ENCODE data around the gene FBXO7.
A peak's percentile ranks its signal among the peaks of the same experiment; 100 is the strongest.

The FBXO7 gene

DNA sequence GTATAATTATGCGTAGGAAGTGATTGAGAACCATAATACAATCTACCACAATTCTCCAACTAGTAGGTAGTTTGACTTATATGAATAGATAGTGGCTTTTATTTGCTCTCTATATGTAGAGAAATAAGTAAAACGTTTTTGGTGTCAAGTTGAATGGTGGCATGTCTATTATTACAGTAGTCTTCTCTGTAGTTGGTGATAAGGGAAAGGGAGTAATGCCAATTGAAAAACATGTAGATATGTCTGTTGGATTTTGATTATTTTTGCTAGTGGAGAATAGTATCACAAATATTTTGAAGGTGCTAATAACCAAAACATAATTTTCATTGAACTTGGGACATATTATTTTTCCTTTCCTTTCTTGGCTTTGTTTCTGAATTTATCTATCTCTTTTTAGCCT lies 17.5 kb downstream of the FBXO7 start:
- no peak for DNase-seq

GRCh38 chr22:32493551-32493950 lies 18.9 kb downstream of the FBXO7 start:
- DNase-seq = no peak

DNA sequence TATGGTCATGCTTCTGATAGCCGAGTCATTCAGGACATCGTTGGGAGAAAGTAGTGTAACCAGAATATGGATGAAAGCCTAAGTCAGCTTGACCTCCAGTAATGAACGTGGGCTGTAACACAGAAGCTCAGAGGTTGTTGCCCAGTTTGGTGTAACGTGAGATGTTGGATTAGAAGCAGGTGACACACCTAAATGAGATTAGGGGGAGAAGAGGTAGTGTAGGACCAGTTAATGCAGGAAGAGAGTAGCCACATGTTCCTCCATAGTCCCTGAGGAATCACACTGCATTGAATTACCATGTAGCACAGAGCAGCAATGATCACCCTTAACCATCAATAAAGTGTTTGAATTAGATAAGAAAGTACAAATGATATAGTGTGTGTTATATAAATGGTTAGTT lies 20.4 kb downstream of the FBXO7 start:
- no peak for DNase-seq

DNA sequence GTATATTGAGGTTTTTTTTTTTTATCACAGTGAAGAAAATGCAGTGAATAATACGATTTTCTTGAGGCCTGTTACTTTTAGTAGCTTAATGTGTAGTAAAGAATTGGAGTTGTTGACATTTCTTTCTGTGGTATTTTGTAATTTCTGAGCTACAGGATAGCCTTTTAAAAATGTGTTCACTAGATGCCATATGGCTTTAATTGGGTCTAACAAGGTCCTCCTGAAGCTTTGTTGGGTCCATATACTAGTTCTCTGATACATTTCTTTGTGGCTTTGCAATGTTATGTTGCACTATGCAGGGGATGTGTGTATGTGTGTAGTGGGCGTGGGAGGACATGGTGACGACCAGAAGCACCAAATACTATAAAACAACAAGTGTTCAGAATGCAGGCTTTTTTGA lies 25.1 kb downstream of the FBXO7 start:
- DNase-seq = no peak

- no peak for DNase-seq
These were observed 27.5 kb downstream of the FBXO7 start for GRCh38 chr22:32501836-32502752.

- DNase-seq = no peak
These were observed 34.4 kb downstream of the FBXO7 start for GRCh38 chr22:32509045-32509444.

- DNase-seq = no peak
These were observed 36.7 kb downstream of the FBXO7 start for GRCh38 chr22:32511274-32511673.

DNA sequence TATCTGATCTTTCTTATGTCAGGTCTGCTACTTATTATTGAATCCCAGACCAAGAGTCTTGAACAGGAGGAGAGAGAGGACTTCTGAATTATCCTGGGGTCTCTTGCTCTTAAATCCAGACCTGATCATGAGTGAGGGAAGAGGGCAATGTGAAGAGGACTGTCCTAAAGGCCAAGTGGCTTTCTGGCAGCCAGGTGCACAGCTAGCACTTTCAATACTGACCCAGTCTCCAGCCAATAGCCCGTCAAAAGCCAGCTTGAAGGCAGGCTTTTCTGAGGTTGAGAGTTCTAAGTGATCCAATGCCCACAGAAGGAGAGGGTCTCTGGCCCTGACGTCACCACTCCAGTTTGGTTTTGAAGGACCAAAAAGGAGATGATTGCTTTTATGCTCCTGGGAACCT lies 37.2 kb downstream of the FBXO7 start:
- no peak for DNase-seq

- DNase-seq = no peak
These were observed 37.8 kb downstream of the FBXO7 start for GRCh38 chr22:32512267-32512982.

GRCh38 chr22:32515084-32515483 lies 40.5 kb downstream of the FBXO7 start:
- no peak for DNase-seq

- no peak for DNase-seq
These were observed 42.9 kb downstream of the FBXO7 start for GRCh38 chr22:32517488-32517887.

- DNase-seq = no peak
These were observed 43.3 kb downstream of the FBXO7 start for GRCh38 chr22:32517921-32518320.

DNA sequence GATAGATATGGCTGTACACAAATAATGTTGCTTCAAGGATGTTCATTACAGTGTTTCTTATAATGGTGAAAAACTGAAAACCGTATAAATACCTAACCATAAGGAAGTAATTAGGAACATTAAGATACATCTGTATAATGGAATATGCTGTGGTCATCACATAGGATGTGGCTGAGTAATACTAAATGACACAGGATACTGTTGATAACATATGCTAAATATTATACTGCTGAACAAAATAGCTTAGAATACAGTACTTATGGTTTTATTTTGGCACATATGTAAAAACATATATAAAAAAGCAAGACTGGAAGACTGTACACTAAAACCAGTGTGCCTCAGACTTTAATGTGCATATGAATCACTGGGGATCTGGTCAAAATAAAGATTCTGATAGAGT lies 43.8 kb downstream of the FBXO7 start:
- no peak for DNase-seq

GRCh38 chr22:32518848-32519247 lies 44.2 kb downstream of the FBXO7 start:
- no peak for DNase-seq

GRCh38 chr22:32520612-32521011 lies 46.0 kb downstream of the FBXO7 start:
- DNase-seq = no peak

DNA sequence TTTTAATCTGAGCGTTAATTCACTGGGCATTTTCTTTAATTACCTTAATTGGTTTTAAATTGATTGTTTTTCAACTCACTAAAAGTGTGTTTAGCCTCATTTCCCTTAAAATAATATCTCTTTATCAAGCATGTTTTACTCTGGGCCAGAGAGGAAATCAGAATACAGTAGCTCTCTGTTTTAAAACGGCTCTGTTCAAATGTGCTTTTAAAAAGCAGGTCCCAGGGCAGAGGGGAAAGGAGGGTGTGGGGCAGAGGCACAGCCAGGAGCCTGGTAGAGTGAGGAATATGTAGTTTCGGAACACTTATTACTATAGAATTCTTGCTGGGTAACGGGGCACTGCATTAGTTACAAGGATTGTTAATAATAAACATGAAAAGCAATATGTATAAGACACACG lies 47.6 kb downstream of the FBXO7 start:
- DNase-seq = no peak

DNA sequence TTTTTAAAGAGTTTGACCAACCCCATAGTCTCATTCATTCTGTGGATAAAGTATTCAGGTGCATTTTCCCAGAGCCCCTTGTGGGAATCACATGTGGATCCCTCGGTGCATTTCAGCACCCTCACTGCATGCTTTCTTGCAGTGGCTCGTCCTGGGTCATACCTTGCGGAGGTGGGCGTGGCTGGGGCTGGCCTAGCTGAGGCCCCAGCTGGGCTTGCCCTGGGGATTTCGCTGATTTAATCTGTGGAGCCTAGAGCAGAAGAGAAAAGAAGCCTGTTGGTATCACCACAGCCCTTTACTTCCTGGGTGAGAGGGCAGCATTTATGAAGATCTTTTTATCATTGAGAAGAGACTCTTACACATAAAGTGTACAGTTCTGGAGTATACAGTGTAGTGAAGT lies 53.1 kb downstream of the FBXO7 start:
- DNase-seq = no peak

DNA sequence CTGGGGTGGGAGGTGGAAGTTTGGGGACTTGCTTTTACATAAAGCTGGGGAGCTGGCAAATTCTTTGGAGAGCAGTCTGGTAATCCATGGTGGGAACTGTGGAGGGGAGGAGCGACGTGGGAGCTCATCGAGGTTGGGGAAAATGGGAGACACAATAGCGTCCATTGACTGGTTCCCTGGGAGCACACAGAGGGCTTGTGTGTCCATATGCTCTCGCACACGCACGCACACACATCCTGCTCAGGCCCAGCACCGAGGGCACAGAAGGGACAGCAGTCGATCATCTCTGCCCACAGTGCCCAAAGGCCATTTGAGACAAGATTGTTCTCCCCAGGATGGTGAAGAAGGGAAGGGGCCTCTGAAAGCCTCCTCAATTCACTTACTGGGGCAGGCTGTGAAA lies 53.7 kb downstream of the FBXO7 start:
- DNase-seq = no peak

- peak; percentile 50 to 55 for DNase-seq
These were observed 54.7 kb downstream of the FBXO7 start for GRCh38 chr22:32528984-32529982.

GRCh38 chr22:32531228-32531627 lies 56.6 kb downstream of the FBXO7 start:
- no peak for DNase-seq

DNA sequence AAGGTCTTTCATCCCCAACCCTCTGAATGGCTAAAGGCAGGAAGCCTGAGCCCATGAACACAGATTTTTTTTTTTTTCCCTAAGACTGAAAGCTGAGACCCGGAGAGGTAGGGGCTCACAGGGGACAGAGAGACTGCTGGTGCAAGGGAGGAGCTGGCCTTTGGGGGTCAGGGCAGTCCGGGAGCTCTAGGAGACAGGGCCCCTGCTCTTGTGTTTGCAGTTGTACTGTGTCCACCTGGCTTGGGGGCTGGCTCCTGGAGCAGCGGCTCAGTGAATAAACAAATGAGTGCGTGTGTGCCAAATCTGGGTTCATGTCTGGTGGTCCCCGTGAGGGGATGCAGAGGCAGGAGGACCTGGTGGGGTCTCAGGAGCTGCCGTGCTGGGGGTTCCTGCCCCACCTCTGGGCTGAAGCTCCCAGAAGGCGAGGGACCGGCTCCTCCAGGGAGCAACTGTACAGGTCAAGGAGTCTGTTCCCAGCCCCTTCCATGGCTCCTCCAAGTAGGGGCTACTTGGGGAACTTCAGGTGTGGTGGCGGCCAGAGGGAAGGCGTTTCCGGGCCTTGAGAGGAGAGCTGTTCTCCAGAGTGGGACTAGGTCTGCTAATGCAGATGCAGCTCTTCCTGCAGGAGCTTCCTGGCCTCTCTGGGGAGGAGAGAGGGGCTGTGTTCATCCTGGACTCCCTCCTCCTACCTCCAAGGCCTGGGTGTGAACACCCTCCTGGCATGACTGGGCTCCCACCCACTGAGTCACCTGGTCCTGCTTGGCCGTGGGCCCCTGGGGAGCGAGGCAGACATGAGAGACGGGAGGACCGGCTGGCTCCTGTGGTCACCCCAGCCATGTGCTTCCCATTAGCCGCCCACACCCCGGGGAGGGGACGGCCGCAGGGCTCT lies 57.6 kb downstream of the FBXO7 start:
- no peak for DNase-seq

DNA sequence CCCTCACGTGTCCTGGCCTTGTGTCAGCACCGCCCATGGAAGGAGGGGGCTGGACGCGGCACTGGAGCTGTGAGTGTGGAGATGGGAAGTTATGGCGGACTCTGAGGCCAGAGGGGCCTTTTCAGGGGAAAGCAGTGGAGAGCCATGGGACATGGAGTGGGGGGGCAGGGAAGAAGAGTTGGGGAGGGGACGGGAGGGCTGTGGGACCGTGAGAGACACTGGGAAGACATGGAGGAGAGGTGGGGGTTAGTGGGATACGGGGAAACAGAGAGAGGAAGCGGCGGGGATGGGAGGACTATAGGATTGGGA lies 58.2 kb downstream of the FBXO7 start:
- DNase-seq = no peak

All from activated CD4-positive, alpha-beta T cell treated with anti-CD3 and anti-CD28 coated beads, Interleukin-2, amount 50 U/mL, for 4 hours (primary cell).